PC-3 (cell line): ENCODE data around the gene E2F1. TPM values are rescaled to one million over a fixed set of nuclear protein-coding genes. Genes with fewer than 3 reads are reported as not detected.

Experiments
- ATAC-seq: fragments of 200-7000 bp; cut with Tn5 transposase; 2 replicates; pipeline ENCODE4 v1.9.1; 2020; ENCODE audit warnings: mild to moderate bottlenecking, moderate library complexity
- BruUV-seq: library from RNA; stranded (reverse); fragments of 400-500 nt; replicated peaks from 2 replicates; lab custom pipeline; 2021; lab: Mats Ljungman, UMichigan
- CTCF ChIA-PET: fragments of 300-600 bp; sonication (Branson Sonifier 250); formaldehyde crosslinking; loops from one replicate; lab custom pipeline; 2022; ENCODE audit warnings: antibody characterized with exemption; lab: Charles Lee
- POLR2A ChIA-PET: fragments of 300-600 bp; sonication (Branson Sonifier 250); formaldehyde crosslinking; loops from one replicate; lab custom pipeline; 2022; ENCODE audit warnings: antibody characterized with exemption; ENCODE audit not compliant: unreplicated experiment; lab: Charles Lee
- DNase-seq: peaks from one replicate; pipeline ENCODE4 v3.0.0-alpha.2; 2015
- H2AFZ ChIP-seq: fragments of 300-600 bp; sonication (generic); 2 replicates; pipeline ENCODE4 v1.6.0; 2016; ENCODE audit warnings: antibody characterized with exemption, low read length
- H3F3A ChIP-seq: fragments of 300-600 bp; sonication (generic); one replicate; pipeline ENCODE4 v1.6.0; 2017; ENCODE audit warnings: antibody characterized with exemption, low read length, control low read depth, mild to moderate bottlenecking; ENCODE audit not compliant: unreplicated experiment
- H3K27ac ChIP-seq: fragments of 300-600 bp; sonication (generic); 2 replicates; pipeline ENCODE4 v1.5.1; 2016; ENCODE audit warnings: mild to moderate bottlenecking, low read length
- H3K27me3 ChIP-seq: fragments of 300-600 bp; sonication (generic); 2 replicates; pipeline ENCODE4 v1.6.1; 2016; ENCODE audit warnings: low read length, mixed read lengths
- H3K36me3 ChIP-seq: fragments of 300-600 bp; sonication (generic); 2 replicates; pipeline ENCODE4 v1.6.1; 2016; ENCODE audit warnings: low read depth, mixed run types, low read length, mixed read lengths
- H3K4me1 ChIP-seq: fragments of 300-600 bp; sonication (generic); 2 replicates; pipeline ENCODE4 v1.5.1; 2016; ENCODE audit warnings: low read length; ENCODE audit not compliant: insufficient read depth
- H3K4me2 ChIP-seq: fragments of 300-600 bp; sonication (generic); 2 replicates; pipeline ENCODE4 v1.6.0; 2016; ENCODE audit warnings: low read length
- H3K4me3 ChIP-seq: fragments of 300-600 bp; sonication (generic); 2 replicates; pipeline ENCODE4 v1.5.1; 2016; ENCODE audit warnings: mild to moderate bottlenecking, low read length, mixed read lengths
- H3K79me2 ChIP-seq: fragments of 300-600 bp; sonication (generic); 2 replicates; pipeline ENCODE4 v1.6.1; 2017; ENCODE audit warnings: low read length, mixed read lengths
- H3K9ac ChIP-seq: fragments of 300-600 bp; sonication (generic); 2 replicates; pipeline ENCODE4 v1.6.0; 2016; ENCODE audit warnings: mild to moderate bottlenecking, low read length
- H3K9me2 ChIP-seq: fragments of 300-600 bp; sonication (generic); replicated peaks from 2 replicates; pipeline ENCODE4 v1.6.1; 2016; ENCODE audit warnings: mixed run types, low read length, mixed read lengths
- H3K9me3 ChIP-seq: fragments of 300-600 bp; sonication (generic); 2 replicates; pipeline ENCODE4 v1.6.1; 2016; ENCODE audit warnings: low read length, mixed read lengths
- H4K20me1 ChIP-seq: fragments of 300-600 bp; sonication (generic); 2 replicates; pipeline ENCODE4 v1.6.1; 2016; ENCODE audit warnings: low read length, mixed read lengths
- EZH2 ChIP-seq: fragments of 300-600 bp; sonication (generic); IDR thresholded peaks from one replicate; pipeline ENCODE4 v1.6.1; 2017; ENCODE audit warnings: antibody characterized with exemption, mild to moderate bottlenecking, low read length; ENCODE audit not compliant: unreplicated experiment
- EZH2phosphoT487 ChIP-seq: fragments of 300-600 bp; sonication (generic); IDR thresholded peaks from 2 replicates; pipeline ENCODE4 v1.6.1; 2018; ENCODE audit warnings: mild to moderate bottlenecking, antibody characterized with exemption, low read length, borderline replicate concordance
- intact Hi-C: fragments of 100-400 bp; cut with micrococcal nuclease; formaldehyde crosslinking; loops from 2 replicates; pipeline ENCODE4 v1.9.0; 2023
- total RNA-seq: library from RNA; depleted of rRNA; stranded (reverse); fragments of >200 nt; gene quantifications from 2 replicates; pipeline ENCODE4 v1.2.3, GENCODE V29; 2014
- TF ChIP-seq, protein P1 (sequence below): fragments of 300-600 bp; sonication (generic); conservative IDR thresholded peaks from 2 replicates; pipeline ENCODE4 v1.5.1; 2017; ENCODE audit warnings: antibody characterized with exemption, low read depth, mild to moderate bottlenecking, low read length

The E2F1 gene
- total RNA-seq, 1 experiment from 2014 or later, result 63.7 TPM

DNA sequence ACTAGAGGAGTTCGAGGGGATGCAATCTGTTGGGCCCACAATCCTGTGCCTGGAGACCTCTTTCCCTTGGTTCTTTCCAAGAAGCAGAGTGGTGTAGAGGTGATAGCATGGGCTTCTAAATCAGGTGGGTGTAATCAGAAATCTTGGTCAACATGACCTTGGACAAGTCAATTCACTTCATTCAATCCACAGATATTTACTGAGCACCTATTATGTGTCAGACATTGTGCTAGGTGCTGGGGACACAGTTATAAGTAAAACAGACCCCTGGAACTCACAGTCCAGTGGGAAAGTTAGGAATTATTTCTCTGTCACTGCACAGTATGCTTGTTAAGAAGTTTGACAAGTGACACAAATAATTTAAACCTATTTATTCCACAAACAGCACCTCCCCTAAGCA is 3.3 kb upstream of the E2F1 start:
- peaks cover 15% of the 10 kb centered on the region for H3K4me1 ChIP-seq
- H3K9me2 ChIP-seq, result no peaks in the 10 kb centered on the region
- peaks cover 12% of the 10 kb centered on the region for H3K79me2 ChIP-seq
- POLR2A ChIA-PET, result no interaction called here
- no peaks in the 10 kb centered on the region for H3K36me3 ChIP-seq
- DNase-seq (no peak), ATAC-seq (no peak)
- no peaks in the 10 kb centered on the region for H3F3A ChIP-seq
- H3K4me3 ChIP-seq, result no peak overlapping the region
- H3K4me2 ChIP-seq, result no peak overlapping the region
- H2AFZ ChIP-seq, result no peak overlapping the region
- H3K9ac ChIP-seq, result no peak overlapping the region
- CTCF ChIA-PET, result no interaction called here
- no peak for TF ChIP-seq EZH2phosphoT487
- TF ChIP-seq, protein P1, sequence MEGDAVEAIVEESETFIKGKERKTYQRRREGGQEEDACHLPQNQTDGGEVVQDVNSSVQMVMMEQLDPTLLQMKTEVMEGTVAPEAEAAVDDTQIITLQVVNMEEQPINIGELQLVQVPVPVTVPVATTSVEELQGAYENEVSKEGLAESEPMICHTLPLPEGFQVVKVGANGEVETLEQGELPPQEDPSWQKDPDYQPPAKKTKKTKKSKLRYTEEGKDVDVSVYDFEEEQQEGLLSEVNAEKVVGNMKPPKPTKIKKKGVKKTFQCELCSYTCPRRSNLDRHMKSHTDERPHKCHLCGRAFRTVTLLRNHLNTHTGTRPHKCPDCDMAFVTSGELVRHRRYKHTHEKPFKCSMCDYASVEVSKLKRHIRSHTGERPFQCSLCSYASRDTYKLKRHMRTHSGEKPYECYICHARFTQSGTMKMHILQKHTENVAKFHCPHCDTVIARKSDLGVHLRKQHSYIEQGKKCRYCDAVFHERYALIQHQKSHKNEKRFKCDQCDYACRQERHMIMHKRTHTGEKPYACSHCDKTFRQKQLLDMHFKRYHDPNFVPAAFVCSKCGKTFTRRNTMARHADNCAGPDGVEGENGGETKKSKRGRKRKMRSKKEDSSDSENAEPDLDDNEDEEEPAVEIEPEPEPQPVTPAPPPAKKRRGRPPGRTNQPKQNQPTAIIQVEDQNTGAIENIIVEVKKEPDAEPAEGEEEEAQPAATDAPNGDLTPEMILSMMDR, result no peak
- TF ChIP-seq EZH2, result no peak
- peaks cover 5% of the 10 kb centered on the region for H4K20me1 ChIP-seq
- no peaks in the 10 kb centered on the region for H3K27me3 ChIP-seq
- no peak overlapping the region for H3K27ac ChIP-seq
- H3K9me3 ChIP-seq, result no peaks in the 10 kb centered on the region
- intact Hi-C loops, result loop anchor here (10.0 kb wide), 1 partner anchor 95 kb away; no protein-coding TSS in a partner anchor
- BruUV-seq, result no TSS peak

DNA sequence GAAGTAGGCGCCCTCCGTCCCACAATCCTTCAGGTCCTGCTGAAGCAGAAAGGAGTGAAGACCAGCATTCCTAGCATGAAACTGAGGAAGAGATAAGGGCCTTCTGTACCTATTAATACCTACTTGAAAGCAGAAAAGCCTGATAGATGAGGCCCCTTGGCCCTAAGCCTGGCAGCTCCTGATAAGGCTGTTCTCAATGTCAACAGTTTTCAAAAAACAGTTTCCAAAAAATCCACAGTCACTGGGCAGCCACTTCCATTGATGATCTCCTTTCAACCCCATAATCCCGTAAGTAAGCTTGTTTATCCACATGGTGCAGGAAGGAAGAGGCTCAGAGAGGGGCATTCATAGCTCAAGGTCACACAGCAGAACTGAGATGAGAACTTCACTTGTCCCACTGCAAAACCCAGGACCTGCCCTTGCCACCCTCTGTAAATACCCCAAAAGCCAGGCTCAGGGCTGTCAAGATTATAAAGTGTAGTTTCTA is 2.8 kb upstream of the E2F1 start:
- DNase-seq, result no peak
- Histone ChIP-seq H3K27me3 (no peaks in the 10 kb centered on the region), H3K9me3 (no peaks in the 10 kb centered on the region), H3K4me1 (peaks cover 18% of the 10 kb centered on the region), H3K36me3 (no peaks in the 10 kb centered on the region), H3K9me2 (no peaks in the 10 kb centered on the region), H3K4me2 (no peak overlapping the region), H3K27ac (no peak overlapping the region), H3K79me2 (peaks cover 17% of the 10 kb centered on the region), H3K9ac (no peak overlapping the region), H2AFZ (no peak overlapping the region), H4K20me1 (peaks cover 10% of the 10 kb centered on the region), H3K4me3 (no peak overlapping the region), H3F3A (no peaks in the 10 kb centered on the region)
- ATAC-seq, result no peak
- no TSS peak for BruUV-seq
- intact Hi-C loops, result loop anchor here (10.0 kb wide), 1 partner anchor 96 kb away; no protein-coding TSS in a partner anchor
- ChIA-PET CTCF (no interaction called here), POLR2A (no interaction called here)
- TF ChIP-seq, protein P1, result no peak
- no peak for TF ChIP-seq EZH2
- no peak for TF ChIP-seq EZH2phosphoT487

DNA sequence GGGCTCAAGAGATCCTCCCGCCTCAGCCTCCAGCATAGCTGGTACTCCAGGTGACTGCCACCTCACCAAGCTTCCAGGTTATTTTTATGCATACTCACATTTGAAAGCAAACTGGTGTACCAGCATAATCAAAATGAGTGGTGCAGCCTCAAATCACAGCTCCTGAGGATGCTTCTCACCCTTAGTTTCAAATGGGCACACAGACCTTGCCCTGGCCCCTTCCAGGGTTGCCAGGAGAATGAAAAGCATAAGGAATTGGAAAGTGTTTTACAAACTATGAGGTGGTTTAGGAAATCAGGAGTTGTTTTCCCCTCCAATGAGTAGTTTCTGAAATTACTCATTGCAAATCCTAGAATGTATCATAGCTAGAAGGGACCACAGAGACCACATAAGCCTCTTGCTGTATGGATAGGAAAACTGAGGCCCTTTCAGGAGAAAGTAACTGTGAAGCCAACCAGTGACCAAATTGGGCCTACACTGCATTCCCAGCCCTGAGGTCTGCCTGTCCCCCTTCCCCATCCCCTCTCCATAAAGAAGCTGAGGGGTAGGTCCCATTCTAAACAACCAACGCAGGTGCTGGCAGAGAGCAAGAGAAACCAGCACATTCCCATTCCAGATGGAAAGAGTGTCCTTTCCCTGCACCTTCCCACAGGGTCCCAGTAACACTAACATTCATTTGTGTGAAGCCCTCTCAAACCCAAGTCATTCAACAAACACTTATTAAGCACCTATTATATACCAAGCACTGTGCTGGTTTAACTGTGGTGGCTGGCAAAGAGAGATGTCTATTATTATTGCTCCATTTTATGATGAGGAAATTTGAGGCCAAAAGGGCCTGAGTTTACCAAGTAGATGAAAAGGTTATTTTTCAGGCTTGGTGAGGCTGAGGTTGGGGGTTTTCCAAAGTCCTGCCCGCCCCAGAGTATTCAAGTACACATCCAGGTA is 2.1 kb upstream of the E2F1 start:
- ChIA-PET CTCF (no interaction called here), POLR2A (no interaction called here)
- intact Hi-C loops, result loop anchor here (10.0 kb wide), 1 partner anchor 97 kb away; no protein-coding TSS in a partner anchor
- Histone ChIP-seq H3K9ac (no peak overlapping the region), H4K20me1 (peaks cover 13% of the 10 kb centered on the region), H3K27ac (no peak overlapping the region), H3K79me2 (peaks cover 21% of the 10 kb centered on the region), H3K9me2 (no peaks in the 10 kb centered on the region), H2AFZ (no peak overlapping the region), H3K27me3 (no peaks in the 10 kb centered on the region), H3K36me3 (no peaks in the 10 kb centered on the region), H3K4me3 (no peak overlapping the region), H3K4me2 (no peak overlapping the region), H3F3A (no peaks in the 10 kb centered on the region), H3K4me1 (peaks cover 18% of the 10 kb centered on the region), H3K9me3 (no peaks in the 10 kb centered on the region)
- ATAC-seq, result no peak
- no TSS peak for BruUV-seq
- TF ChIP-seq EZH2phosphoT487, result no peak
- TF ChIP-seq EZH2, result no peak
- TF ChIP-seq, protein P1, result no peak
- no peak for DNase-seq
